Right renal pelvis (tissue), 4 donors: Measurements from ENCODE around the gene VCX2. TPM values are rescaled to one million over a fixed set of nuclear protein-coding genes. Genes with fewer than 3 reads are reported as not detected.
"Not testable (repeated sequence)": the region's sequence is repeated elsewhere in the genome, so short reads cannot be mapped to it uniquely, and the experiment has no call there.

Experiments used
- DNase-seq, 4 donors: peaks; one replicate each; pipeline ENCODE4 v3.0.0-alpha.2; 2013; ENCODE audit warnings: low read depth in 4 of 4, low spot score in 3 of 4, missing footprints in 1 of 4
- polyA plus RNA-seq, 4 donors: library from polyadenylated mRNA; unstranded; fragments of 120-200 nt; gene quantifications; one replicate each; pipeline ENCODE4 v1.2.1, GENCODE V29; 2013; ENCODE audit not compliant: insufficient read length in 4 of 4

The VCX2 gene
- polyA plus RNA-seq, 4 donors, result not detected

- DNase-seq, result no peak
Measured at GRCh38 chrX:8125566-8125965, 45.5 kb downstream of the VCX2 start.

GRCh38 chrX:8122538-8122937 is 48.5 kb downstream of the VCX2 start:
- DNase-seq, result no peak

- not testable (repeated sequence) for DNase-seq
Measured at GRCh38 chrX:8121391-8121790, 49.7 kb downstream of the VCX2 start.

Other genes starting within 250 kb of the VCX2 start
- 10 to 100 TPM; 30.1 to 31.9 (median 31.2) TPM for gene PNPLA4, start 243.9 kb downstream of the VCX2 start, polyA plus RNA-seq